Activated CD4-positive, alpha-beta T cell treated with anti-CD3 and anti-CD28 coated beads for 24 hours (primary cell): ENCODE data around the gene ANKRD13D.

ENCODE experiments used
- DNase-seq, 2 donors: peaks; one replicate each; pipeline ENCODE4 v3.0.0-alpha.2; 2020; ENCODE audit warnings: low read depth in 2 of 2

The ANKRD13D gene

DNA sequence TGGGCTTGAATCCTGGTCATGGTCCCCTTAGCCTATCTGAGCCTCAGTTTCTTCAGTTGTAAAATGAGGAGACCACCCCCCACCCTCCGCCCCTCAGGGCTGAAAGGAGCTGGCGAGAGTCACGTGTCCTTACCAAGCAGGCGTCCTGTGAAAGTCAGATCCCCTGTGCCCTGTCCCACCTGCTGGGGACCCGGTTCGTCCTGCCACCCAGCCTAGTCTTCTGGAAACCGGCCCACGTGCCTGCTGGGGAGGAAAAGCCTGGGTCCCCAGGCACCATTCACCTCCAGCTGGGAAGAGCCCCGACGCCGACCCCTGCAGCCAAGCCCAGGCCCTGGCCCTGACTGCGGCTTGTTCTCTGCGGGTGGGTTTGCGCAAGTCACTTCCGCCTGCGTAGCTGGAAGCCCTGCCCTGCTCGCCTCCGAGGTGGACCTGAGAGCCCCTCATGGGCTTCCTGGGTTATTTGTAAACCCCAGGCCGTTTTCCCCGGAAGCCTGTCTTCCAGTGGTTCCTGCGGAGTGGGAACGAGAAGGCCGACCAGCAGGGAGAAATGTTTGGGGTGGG, 13.5 kb downstream of the ANKRD13D start:
- DNase-seq: no peak

- DNase-seq: no peak
Measured at GRCh38 chr11:67303132-67303834, 14.2 kb downstream of the ANKRD13D start, which contains the start of gene SSH3. Gene SSH3, plus strand, starts transcription at chr11:67303530. Its CDS starts 96 bp downstream, at chr11:67303626.

DNA sequence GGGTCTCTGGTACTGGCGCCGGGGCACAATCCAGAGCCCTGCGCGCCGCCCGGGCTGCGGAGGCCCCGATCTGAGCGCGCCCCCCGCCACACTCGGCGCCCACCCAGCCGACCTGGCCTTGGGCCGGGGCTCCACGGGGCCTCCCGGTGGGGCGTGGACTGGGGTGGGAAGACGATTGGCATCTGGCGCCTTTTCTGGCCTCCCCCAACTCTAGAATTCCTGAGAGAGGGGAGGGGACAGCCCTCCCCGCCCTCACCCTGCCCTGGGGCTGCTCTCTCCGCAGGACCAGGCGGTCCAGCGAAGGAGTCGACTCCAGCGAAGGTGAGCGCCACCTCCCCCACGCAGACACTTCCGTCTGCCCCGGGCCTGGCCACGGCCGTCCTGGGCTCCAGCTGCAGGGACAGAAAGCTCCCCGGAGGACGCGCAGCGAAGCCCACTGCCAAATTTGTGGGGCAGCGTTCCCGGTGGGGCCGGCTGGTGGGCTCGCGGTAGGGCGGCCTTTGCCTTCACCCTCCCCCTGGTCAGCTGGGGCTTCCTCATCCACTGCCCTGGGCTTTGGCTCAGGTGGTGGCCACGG, 14.8 kb downstream of the ANKRD13D start:
- no peak for DNase-seq

- DNase-seq: no peak
Measured at GRCh38 chr11:67304511-67305113, 15.5 kb downstream of the ANKRD13D start.

- DNase-seq: no peak
Measured at GRCh38 chr11:67306769-67307544, 17.9 kb downstream of the ANKRD13D start.

- DNase-seq: no peak
Measured at GRCh38 chr11:67307545-67308001, 18.5 kb downstream of the ANKRD13D start.

DNA sequence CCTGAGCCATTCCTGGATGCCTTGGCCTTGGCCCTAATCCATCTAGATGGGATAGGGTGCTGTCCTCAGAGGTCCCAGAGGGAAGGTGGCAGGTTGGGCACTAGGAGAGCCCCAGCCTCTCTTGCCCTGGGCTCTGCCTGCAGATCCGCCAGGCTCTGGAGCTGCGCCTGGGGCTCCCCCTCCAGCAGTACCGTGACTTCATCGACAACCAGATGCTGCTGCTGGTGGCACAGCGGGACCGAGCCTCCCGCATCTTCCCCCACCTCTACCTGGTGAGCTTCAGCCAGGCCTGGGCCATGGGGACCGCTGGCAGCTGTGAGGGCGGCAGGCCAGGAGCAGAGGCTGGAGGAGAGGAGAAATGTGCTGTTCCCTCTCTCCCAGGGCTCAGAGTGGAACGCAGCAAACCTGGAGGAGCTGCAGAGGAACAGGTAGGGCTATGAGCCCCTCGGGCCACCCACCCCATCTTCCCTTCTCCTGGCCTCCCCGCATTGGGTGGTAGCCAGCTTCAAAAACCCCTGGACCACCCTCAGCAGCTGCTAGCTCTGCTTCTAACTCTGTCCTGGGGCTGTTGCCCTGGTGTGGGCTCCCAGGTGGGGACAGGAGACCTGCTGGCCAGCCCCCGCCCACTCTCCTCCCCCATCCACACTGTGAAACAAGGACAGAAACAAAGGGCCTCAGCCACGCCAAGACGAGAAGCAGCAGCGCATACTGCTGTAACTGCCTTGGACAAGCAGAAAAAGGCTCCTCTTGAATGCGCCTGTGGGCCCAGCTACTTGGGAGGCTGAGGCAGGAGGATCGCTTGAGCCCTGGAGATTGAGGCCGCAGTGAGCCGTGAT, 19.1 kb downstream of the ANKRD13D start:
- DNase-seq: no peak

- DNase-seq: no peak
Measured at GRCh38 chr11:67309166-67309565, 20.1 kb downstream of the ANKRD13D start.

GRCh38 chr11:67309661-67310061, 20.6 kb downstream of the ANKRD13D start:
- DNase-seq: no peak

DNA sequence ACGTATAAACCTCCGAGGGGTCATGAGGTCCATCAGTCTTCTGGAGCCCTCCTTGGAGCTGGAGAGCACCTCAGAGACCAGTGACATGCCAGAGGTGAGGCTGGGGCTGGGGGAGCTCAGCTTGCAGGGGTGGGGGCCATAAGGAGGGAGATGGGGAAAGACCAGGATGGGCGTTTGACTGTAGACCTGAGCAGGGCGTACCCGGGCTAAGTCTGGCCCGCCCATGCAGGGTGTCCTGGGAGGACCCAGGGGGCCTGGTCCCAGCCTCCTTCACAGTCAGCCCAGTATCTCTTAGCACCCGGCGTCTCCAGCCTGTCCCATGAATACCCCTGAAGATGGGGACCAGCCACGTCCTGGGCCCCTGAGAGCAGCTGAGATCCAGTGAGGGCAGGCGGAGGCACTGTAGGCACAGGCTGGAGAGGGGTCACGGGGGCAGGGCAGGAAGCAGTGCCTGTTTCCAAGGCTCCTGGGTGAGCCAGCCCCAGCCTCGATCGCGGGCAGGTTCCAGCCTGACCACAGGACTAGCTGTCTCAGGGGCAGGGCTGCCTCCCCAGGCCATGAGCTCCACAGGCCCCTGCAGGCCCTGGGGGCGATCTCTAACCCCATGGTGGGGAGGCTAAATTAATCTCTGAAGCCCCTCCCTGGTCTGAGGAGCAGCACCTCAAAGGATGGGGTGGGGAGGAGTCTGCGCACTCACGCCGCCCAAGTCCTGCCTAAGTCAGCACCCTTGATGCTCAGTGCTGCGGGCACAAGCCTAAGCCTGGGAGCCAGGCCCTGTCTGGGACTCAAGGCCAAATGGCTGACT, 21.3 kb downstream of the ANKRD13D start:
- no peak for DNase-seq

- DNase-seq: no peak
Measured at GRCh38 chr11:67311051-67311555, 22.0 kb downstream of the ANKRD13D start.

GRCh38 chr11:67311556-67312082, 22.5 kb downstream of the ANKRD13D start:
- DNase-seq: no peak

GRCh38 chr11:67312187-67313021, 23.3 kb downstream of the ANKRD13D start:
- no peak for DNase-seq

- no peak for DNase-seq
Measured at GRCh38 chr11:67313125-67313890, 24.2 kb downstream of the ANKRD13D start.

DNA sequence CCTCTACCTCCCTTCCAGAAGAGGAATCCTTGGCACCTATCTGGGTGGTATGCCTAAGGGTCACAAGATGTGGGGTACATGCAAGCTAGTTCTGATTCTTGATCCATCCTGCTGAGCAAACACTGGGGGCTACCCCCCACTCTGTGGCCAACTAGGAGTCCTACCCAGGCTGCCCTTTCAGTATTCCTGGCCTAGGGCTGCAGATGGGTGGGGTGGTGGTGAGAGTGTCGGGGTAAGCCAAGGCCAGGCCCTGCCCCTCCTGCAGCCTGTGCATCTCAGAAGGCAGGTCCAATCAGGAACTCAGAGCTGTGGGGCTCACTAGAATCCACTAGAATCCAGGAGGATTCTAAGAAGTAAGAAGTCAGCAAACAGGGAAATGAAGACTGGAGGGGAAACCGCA, 25.1 kb downstream of the ANKRD13D start:
- no peak for DNase-seq

DNA sequence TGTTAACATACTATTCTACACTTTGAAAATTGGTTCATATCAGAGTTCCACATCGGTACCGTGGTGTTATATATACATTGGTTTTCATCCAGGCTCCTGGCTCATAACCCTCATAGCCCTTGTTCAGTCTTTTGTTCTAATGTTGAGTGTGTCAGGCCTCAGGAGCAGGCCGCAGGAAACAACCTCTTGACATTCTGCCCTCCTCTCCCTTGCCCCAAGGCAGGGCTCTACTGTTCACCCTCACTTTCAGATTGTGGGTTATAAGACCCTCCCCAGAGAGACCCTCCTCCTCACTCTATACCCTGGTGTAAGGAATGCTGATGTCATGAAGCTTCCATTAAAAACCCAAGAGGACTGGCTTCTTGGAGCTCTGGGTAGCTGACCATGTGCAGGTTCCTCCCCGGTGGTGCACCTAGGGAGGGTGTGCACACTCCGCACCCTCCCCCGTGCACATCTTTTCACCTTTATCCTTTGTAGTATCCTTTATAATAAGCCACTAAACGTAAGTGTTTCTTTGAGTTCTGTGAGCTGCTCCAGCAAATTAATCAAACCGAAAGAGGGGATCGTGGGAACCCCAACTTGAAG, 26.3 kb downstream of the ANKRD13D start:
- DNase-seq: no peak

DNA sequence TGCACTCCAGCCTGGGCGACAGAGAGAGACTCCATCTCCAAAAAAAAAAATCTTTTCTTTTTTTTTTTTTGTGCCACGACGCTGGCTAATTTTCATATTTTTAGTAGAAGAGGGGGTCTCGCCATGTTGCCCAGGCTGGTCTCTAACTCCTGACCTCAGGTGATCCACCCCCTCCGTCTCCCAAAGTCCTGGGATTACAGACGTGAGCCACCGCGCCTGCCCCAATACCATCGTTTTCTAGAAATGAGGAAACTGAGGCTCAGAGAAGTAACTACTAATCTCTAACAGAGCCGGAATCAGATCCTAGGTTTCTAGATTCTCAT, 27.7 kb downstream of the ANKRD13D start:
- DNase-seq: no peak
